CD14-positive monocyte (primary cell): ENCODE measurements around the gene R3HDM4. TPM values are rescaled to one million over a fixed set of nuclear protein-coding genes. Genes with fewer than 3 reads are reported as not detected.

ENCODE experiments used
- DNase-seq, 3 donors: peaks; one replicate each; pipeline ENCODE4 v3.0.0-alpha.2; 2011 to 2022
- H2AFZ ChIP-seq: 2 replicates; pipeline ENCODE4 v1.6.0; 2012; ENCODE audit warnings: mild to moderate bottlenecking, low read depth, low read length, inconsistent platforms; ENCODE audit not compliant: insufficient read depth, poor library complexity, severe bottlenecking
- H3K27ac ChIP-seq, 2 donors: 1 replicate in 1 of 2; 2 replicates in 1 of 2; pipeline ENCODE4 v1.5.1; 2012 to 2013; ENCODE audit warnings: low read length in 2 of 2, control low read depth in 1 of 2, inconsistent platforms in 1 of 2, low read depth in 1 of 2, mild to moderate bottlenecking in 1 of 2
- H3K27me3 ChIP-seq, 2 donors: one replicate each; pipeline versions ENCODE4 v1.6.0 to v1.6.1; 2011 to 2013; ENCODE audit warnings: low read length in 2 of 2; ENCODE audit not compliant: control insufficient read depth in 2 of 2, insufficient read depth in 2 of 2
- H3K36me3 ChIP-seq, 2 donors: replicated peaks in 1 of 2; 1 replicate in 1 of 2; 2 replicates in 1 of 2; pipeline versions ENCODE4 v1.5.1 to v1.6.1; 2012 to 2013; ENCODE audit warnings: low read length in 2 of 2, control low read depth in 1 of 2, inconsistent platforms in 1 of 2, mild to moderate bottlenecking in 1 of 2; ENCODE audit not compliant: insufficient read depth in 2 of 2, control insufficient read depth in 1 of 2
- H3K4me1 ChIP-seq, 2 donors: 1 replicate in 1 of 2; 2 replicates in 1 of 2; pipeline versions ENCODE4 v1.5.1 to v1.6.1; 2012 to 2013; ENCODE audit warnings: low read length in 2 of 2, control low read depth in 1 of 2, inconsistent platforms in 1 of 2, mild to moderate bottlenecking in 1 of 2, moderate library complexity in 1 of 2; ENCODE audit not compliant: insufficient read depth in 2 of 2, control insufficient read depth in 1 of 2
- H3K4me2 ChIP-seq: replicated peaks from 2 replicates; pipeline ENCODE3; 2012; ENCODE audit warnings: low read length, moderate library complexity, mild to moderate bottlenecking; ENCODE audit not compliant: poor library complexity, severe bottlenecking; ENCODE audit errors: extremely low read depth
- H3K4me3 ChIP-seq, 3 experiments: fragments of 200-600 bp in 1 of 3; sonication (generic) in 1 of 3; replicated peaks in 1 of 3; 1 replicate in 2 of 3; 2 replicates in 1 of 3; pipeline ENCODE4 v1.5.1; 2011 to 2013; ENCODE audit warnings: low read length in 3 of 3, mild to moderate bottlenecking in 3 of 3, control low read depth in 2 of 3, low read depth in 2 of 3, inconsistent platforms in 1 of 3, moderate library complexity in 1 of 3
- H3K79me2 ChIP-seq: 2 replicates; pipeline ENCODE4 v1.6.0; 2012; ENCODE audit warnings: mild to moderate bottlenecking, control low read depth, inconsistent platforms, low read length, moderate library complexity; ENCODE audit not compliant: insufficient read depth
- H3K9ac ChIP-seq: 2 replicates; pipeline ENCODE4 v1.6.0; 2017; ENCODE audit warnings: low read length, mild to moderate bottlenecking; ENCODE audit not compliant: insufficient read depth, poor library complexity, severe bottlenecking
- H3K9me3 ChIP-seq, 2 donors: replicated peaks in 1 of 2; 1 replicate in 1 of 2; 2 replicates in 1 of 2; pipeline versions ENCODE4 v1.5.1 to v1.6.1; 2012 to 2013; ENCODE audit warnings: low read length in 2 of 2, control low read depth in 1 of 2; ENCODE audit not compliant: control insufficient read depth in 1 of 2, insufficient read depth in 1 of 2
- H4K20me1 ChIP-seq: 2 replicates; pipeline ENCODE4 v1.6.0; 2012; ENCODE audit warnings: mild to moderate bottlenecking, low read length, control low read depth, moderate library complexity; ENCODE audit not compliant: insufficient read depth
- H3K27ac Mint-ChIP-seq, 7 donors: one replicate each; pipeline ENCODE4 v1.8.0; 2020; ENCODE audit warnings: mild to moderate bottlenecking in 7 of 7, mixed read lengths in 7 of 7, moderate library complexity in 6 of 7, inconsistent platforms in 2 of 7
- H3K27me3 Mint-ChIP-seq, 3 donors: one replicate each; pipeline ENCODE4 v1.8.0; 2021 to 2022; ENCODE audit warnings: low read depth in 3 of 3, mild to moderate bottlenecking in 3 of 3, mixed read lengths in 3 of 3, moderate library complexity in 3 of 3, inconsistent platforms in 1 of 3
- H3K36me3 Mint-ChIP-seq, 2 donors: one replicate each; pipeline ENCODE4 v1.8.0; 2020; ENCODE audit warnings: mixed read lengths in 2 of 2, inconsistent platforms in 1 of 2, mild to moderate bottlenecking in 1 of 2
- H3K4me1 Mint-ChIP-seq: one replicate; pipeline ENCODE4 v1.8.0; 2020; ENCODE audit warnings: mild to moderate bottlenecking, mixed read lengths
- H3K4me3 Mint-ChIP-seq, 2 donors: one replicate each; pipeline ENCODE4 v1.8.0; 2020; ENCODE audit warnings: mild to moderate bottlenecking in 2 of 2, mixed read lengths in 2 of 2, moderate library complexity in 1 of 2
- H3K9me3 Mint-ChIP-seq, 7 donors: one replicate each; pipeline ENCODE4 v1.8.0; 2020 to 2022; ENCODE audit warnings: mixed read lengths in 7 of 7, mild to moderate bottlenecking in 6 of 7, moderate library complexity in 6 of 7, inconsistent platforms in 2 of 7
- WGBS: methylation state at CpG from one replicate; pipeline ENCODE4 v1.1.5; 2013; ENCODE audit warnings: missing lambda C conversion rate; ENCODE audit not compliant: insufficient coverage; 5-methylcytosine and 5-hydroxymethylcytosine counted together
- intact Hi-C, 2 donors: fragments of 100-400 bp; cut with micrococcal nuclease; formaldehyde crosslinking; loops; one replicate each; pipeline versions ENCODE4 v1.15.0 to v1.15.1; 2023
- polyA plus RNA-seq, 3 donors: library from polyadenylated mRNA; depleted of rRNA in 1 of 3; unstranded in 2 of 3; stranded (reverse) in 1 of 3; fragments of 300-500 nt in 2 of 3; fragments of >200 nt in 1 of 3; fragmentation: Illumina TruSeq in 2 of 3; gene quantifications; 1 replicate in 2 of 3; 2 replicates in 1 of 3; pipeline ENCODE4 v1.2.3, GENCODE V29; 2012 to 2021
- TF ChIP-seq, protein P1 (sequence below): fragments of 200-600 bp; IDR thresholded peaks from one replicate; pipeline ENCODE4 v1.8.0; 2022; ENCODE audit warnings: antibody characterized with exemption, mild to moderate bottlenecking

The R3HDM4 gene
- polyA plus RNA-seq, 3 donors = 70.8 to 99.9 (median 78.7) TPM

- peaks cover 95% of the 10 kb centered on the region for H3K79me2 ChIP-seq
Measured at GRCh38 chr19:956766-957440, 43.9 kb upstream of the R3HDM4 start.

GRCh38 chr19:955803-956765 is 43.1 kb upstream of the R3HDM4 start:
- intact Hi-C loops = no loop called here
- H2AFZ ChIP-seq = no peak overlapping the region
- WGBS = 95% methylated on average over 47 of the region's 55 CpGs
- H3K4me1 Mint-ChIP-seq = peaks cover 23% of the 10 kb centered on the region
- H3K27ac Mint-ChIP-seq = no peak overlapping the region
- no peaks in the 10 kb centered on the region for H3K9me3 Mint-ChIP-seq
- H3K36me3 ChIP-seq = peaks cover 18 to 30% of the 10 kb centered on the region in 2 donors
- H3K4me3 ChIP-seq = no peak overlapping the region
- H4K20me1 ChIP-seq = peaks cover 100% of the 10 kb centered on the region
- no peak for DNase-seq
- no peak overlapping the region for H3K27ac ChIP-seq
- H3K9ac ChIP-seq = no peak overlapping the region
- H3K36me3 Mint-ChIP-seq = peaks cover 16 to 37% of the 10 kb centered on the region in 2 donors
- no peak overlapping the region for H3K4me2 ChIP-seq
- no peak overlapping the region for H3K4me3 Mint-ChIP-seq
- H3K27me3 Mint-ChIP-seq = no peaks in the 10 kb centered on the region
- H3K27me3 ChIP-seq = no peaks in the 10 kb centered on the region
- no peaks in the 10 kb centered on the region for H3K9me3 ChIP-seq
- TF ChIP-seq, protein P1, sequence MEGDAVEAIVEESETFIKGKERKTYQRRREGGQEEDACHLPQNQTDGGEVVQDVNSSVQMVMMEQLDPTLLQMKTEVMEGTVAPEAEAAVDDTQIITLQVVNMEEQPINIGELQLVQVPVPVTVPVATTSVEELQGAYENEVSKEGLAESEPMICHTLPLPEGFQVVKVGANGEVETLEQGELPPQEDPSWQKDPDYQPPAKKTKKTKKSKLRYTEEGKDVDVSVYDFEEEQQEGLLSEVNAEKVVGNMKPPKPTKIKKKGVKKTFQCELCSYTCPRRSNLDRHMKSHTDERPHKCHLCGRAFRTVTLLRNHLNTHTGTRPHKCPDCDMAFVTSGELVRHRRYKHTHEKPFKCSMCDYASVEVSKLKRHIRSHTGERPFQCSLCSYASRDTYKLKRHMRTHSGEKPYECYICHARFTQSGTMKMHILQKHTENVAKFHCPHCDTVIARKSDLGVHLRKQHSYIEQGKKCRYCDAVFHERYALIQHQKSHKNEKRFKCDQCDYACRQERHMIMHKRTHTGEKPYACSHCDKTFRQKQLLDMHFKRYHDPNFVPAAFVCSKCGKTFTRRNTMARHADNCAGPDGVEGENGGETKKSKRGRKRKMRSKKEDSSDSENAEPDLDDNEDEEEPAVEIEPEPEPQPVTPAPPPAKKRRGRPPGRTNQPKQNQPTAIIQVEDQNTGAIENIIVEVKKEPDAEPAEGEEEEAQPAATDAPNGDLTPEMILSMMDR = no peak
- H3K79me2 ChIP-seq = peaks cover 96% of the 10 kb centered on the region
- peaks cover 22 to 26% of the 10 kb centered on the region in 2 donors for H3K4me1 ChIP-seq

More at GRCh38 chr19:956766-957440, 43.9 kb upstream of the R3HDM4 start:
- Mint-ChIP-seq H3K9me3 (no peaks in the 10 kb centered on the region), H3K4me1 (peaks cover 17% of the 10 kb centered on the region), H3K27ac (peak overlapping the region in 1 of 7 donors; percentile 45), H3K4me3 (no peak overlapping the region), H3K27me3 (no peaks in the 10 kb centered on the region), H3K36me3 (peaks cover 16 to 42% of the 10 kb centered on the region in 2 donors)
- H3K9ac ChIP-seq = no peak overlapping the region
- H3K9me3 ChIP-seq = no peaks in the 10 kb centered on the region
- TF ChIP-seq, protein P1 = no peak
- intact Hi-C loops = no loop called here
- H4K20me1 ChIP-seq = peaks cover 100% of the 10 kb centered on the region
- no peak overlapping the region for H3K4me2 ChIP-seq
- no peak overlapping the region for H3K27ac ChIP-seq
- H3K4me3 ChIP-seq = no peak overlapping the region
- peaks cover 23 to 37% of the 10 kb centered on the region in 2 donors for H3K36me3 ChIP-seq
- no peak for DNase-seq
- 88% methylated on average over 13 of the region's 27 CpGs for WGBS
- no peak overlapping the region for H2AFZ ChIP-seq
- no peaks in the 10 kb centered on the region for H3K27me3 ChIP-seq
- peaks cover 16 to 23% of the 10 kb centered on the region in 2 donors for H3K4me1 ChIP-seq
